ENCODE measurements around the gene METTL9.

DNA sequence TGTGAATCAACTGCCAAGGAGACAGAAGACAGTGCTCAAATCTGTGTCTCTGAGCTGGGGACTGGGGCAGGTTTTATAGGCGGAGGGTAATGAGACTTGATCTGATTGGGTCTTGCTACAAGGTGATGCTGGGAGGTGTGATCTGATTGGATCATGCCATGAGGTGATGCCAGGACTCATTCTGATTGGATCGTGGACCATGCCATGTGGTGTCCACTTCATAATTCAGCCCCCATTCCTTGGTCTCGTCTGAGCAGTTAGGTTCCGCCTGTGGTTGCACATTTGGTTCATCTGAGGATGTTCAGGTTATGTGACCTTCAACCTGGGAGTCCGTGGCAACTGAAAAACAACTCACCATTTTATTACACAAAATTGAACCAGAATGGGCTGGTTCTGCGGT lies 105.4 kb downstream of the METTL9 start:
- no peak for TF ChIP-seq ARNTL (CRISPR knock-in tag; IDR thresholded peaks at IDR 0.05; ENCODE audit: borderline replicate concordance, low read depth)
- TF ChIP-seq, protein P1, sequence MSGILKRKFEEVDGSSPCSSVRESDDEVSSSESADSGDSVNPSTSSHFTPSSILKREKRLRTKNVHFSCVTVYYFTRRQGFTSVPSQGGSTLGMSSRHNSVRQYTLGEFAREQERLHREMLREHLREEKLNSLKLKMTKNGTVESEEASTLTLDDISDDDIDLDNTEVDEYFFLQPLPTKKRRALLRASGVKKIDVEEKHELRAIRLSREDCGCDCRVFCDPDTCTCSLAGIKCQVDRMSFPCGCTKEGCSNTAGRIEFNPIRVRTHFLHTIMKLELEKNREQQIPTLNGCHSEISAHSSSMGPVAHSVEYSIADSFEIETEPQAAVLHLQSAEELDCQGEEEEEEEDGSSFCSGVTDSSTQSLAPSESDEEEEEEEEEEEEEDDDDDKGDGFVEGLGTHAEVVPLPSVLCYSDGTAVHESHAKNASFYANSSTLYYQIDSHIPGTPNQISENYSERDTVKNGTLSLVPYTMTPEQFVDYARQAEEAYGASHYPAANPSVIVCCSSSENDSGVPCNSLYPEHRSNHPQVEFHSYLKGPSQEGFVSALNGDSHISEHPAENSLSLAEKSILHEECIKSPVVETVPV (CRISPR knock-in tag; IDR thresholded peaks at IDR 0.05) = no peak
- TF ChIP-seq, protein P2, sequence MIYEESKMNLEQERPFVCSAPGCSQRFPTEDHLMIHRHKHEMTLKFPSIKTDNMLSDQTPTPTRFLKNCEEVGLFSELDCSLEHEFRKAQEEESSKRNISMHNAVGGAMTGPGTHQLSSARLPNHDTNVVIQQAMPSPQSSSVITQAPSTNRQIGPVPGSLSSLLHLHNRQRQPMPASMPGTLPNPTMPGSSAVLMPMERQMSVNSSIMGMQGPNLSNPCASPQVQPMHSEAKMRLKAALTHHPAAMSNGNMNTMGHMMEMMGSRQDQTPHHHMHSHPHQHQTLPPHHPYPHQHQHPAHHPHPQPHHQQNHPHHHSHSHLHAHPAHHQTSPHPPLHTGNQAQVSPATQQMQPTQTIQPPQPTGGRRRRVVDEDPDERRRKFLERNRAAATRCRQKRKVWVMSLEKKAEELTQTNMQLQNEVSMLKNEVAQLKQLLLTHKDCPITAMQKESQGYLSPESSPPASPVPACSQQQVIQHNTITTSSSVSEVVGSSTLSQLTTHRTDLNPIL (CRISPR knock-in tag; IDR thresholded peaks at IDR 0.05; ENCODE audit: low read depth) = no peak
- no peak for TF ChIP-seq PPARA (CRISPR knock-in tag; IDR thresholded peaks at IDR 0.05; ENCODE audit: borderline replicate concordance)

Data from SK-N-SH treated with all-trans-retinoic acid at 6 μM for 48 hours (cell line).